ENCODE results near the gene GGT5.
"Not testable (repeated sequence)": the region's sequence is repeated elsewhere in the genome, so short reads cannot be mapped to it uniquely, and the experiment has no call there.

GGT5 gene

GRCh38 chr22:24184057-24184798 is 60.7 kb downstream of the GGT5 start:
- Histone ChIP-seq H3K27me3 (ENCODE audit: insufficient read depth, poor library complexity, severe bottlenecking) (no peaks in the 10 kb centered on the region), H3K4me3 (replicated peaks; ENCODE audit: insufficient read depth, low read length) (no peak overlapping the region), H3K27ac (replicated peaks) (no peak overlapping the region)
- TF ChIP-seq POLR2AphosphoS5 (IDR thresholded peaks at IDR 0.05; ENCODE audit: low read depth): no peak
- DNase-seq (ENCODE audit: low read depth in 1 of 2, low spot score in 1 of 2): no peak

DNA sequence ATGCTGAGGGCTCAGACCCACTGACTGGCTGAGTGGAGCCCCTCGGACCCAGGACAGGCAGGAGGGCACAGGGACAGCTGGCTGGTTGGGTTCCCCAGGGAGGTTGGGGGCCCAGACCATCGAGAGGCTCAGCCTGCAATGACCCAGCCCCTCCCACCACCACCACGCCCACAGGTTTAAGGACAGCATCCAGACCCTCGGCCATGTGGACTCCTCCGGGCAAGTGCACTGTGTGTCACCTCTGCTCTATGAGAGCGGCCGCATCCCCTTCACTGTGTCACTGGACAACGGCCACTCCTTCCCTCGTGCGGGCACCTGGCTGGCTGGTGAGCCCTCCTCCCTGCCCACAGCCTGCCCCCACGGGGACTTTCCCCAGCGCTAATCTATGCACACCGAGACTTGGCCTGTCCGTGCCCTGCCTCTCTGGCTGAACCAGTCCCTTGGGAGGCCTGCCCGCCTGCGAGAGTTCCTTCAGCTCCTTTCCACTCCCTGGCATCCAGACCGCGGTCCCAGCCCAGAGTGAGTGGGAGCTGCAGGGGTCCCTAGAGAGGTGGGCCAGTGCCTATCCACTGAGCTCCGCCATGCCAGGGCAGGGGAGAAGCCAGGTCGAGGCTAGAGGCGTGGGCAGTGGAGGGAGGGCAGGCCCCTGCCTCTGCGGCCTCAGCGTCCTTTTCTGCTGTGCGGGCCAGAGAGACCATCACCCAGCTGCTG is 61.4 kb downstream of the GGT5 start:
- Histone ChIP-seq H3K27me3 (ENCODE audit: insufficient read depth, poor library complexity, severe bottlenecking) (no peaks in the 10 kb centered on the region), H3K4me3 (replicated peaks; ENCODE audit: insufficient read depth, low read length) (no peak overlapping the region), H3K27ac (replicated peaks) (no peak overlapping the region)
- TF ChIP-seq, protein P1, sequence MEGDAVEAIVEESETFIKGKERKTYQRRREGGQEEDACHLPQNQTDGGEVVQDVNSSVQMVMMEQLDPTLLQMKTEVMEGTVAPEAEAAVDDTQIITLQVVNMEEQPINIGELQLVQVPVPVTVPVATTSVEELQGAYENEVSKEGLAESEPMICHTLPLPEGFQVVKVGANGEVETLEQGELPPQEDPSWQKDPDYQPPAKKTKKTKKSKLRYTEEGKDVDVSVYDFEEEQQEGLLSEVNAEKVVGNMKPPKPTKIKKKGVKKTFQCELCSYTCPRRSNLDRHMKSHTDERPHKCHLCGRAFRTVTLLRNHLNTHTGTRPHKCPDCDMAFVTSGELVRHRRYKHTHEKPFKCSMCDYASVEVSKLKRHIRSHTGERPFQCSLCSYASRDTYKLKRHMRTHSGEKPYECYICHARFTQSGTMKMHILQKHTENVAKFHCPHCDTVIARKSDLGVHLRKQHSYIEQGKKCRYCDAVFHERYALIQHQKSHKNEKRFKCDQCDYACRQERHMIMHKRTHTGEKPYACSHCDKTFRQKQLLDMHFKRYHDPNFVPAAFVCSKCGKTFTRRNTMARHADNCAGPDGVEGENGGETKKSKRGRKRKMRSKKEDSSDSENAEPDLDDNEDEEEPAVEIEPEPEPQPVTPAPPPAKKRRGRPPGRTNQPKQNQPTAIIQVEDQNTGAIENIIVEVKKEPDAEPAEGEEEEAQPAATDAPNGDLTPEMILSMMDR (IDR thresholded peaks at IDR 0.05; ENCODE audit: insufficient read depth, low read length): no peak
- TF ChIP-seq POLR2AphosphoS5 (IDR thresholded peaks at IDR 0.05; ENCODE audit: low read depth) (no peak), GABPA (IDR thresholded peaks at IDR 0.05; ENCODE audit: low read depth) (no peak), SPI1 (IDR thresholded peaks at IDR 0.05; ENCODE audit: borderline replicate concordance, low read depth) (no peak)
- TF ChIP-seq, protein P2, sequence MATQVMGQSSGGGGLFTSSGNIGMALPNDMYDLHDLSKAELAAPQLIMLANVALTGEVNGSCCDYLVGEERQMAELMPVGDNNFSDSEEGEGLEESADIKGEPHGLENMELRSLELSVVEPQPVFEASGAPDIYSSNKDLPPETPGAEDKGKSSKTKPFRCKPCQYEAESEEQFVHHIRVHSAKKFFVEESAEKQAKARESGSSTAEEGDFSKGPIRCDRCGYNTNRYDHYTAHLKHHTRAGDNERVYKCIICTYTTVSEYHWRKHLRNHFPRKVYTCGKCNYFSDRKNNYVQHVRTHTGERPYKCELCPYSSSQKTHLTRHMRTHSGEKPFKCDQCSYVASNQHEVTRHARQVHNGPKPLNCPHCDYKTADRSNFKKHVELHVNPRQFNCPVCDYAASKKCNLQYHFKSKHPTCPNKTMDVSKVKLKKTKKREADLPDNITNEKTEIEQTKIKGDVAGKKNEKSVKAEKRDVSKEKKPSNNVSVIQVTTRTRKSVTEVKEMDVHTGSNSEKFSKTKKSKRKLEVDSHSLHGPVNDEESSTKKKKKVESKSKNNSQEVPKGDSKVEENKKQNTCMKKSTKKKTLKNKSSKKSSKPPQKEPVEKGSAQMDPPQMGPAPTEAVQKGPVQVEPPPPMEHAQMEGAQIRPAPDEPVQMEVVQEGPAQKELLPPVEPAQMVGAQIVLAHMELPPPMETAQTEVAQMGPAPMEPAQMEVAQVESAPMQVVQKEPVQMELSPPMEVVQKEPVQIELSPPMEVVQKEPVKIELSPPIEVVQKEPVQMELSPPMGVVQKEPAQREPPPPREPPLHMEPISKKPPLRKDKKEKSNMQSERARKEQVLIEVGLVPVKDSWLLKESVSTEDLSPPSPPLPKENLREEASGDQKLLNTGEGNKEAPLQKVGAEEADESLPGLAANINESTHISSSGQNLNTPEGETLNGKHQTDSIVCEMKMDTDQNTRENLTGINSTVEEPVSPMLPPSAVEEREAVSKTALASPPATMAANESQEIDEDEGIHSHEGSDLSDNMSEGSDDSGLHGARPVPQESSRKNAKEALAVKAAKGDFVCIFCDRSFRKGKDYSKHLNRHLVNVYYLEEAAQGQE (IDR thresholded peaks at IDR 0.05; ENCODE audit: insufficient replicate concordance, low read depth): no peak
- DNase-seq (ENCODE audit: low read depth in 1 of 2, low spot score in 1 of 2): no peak

DNA sequence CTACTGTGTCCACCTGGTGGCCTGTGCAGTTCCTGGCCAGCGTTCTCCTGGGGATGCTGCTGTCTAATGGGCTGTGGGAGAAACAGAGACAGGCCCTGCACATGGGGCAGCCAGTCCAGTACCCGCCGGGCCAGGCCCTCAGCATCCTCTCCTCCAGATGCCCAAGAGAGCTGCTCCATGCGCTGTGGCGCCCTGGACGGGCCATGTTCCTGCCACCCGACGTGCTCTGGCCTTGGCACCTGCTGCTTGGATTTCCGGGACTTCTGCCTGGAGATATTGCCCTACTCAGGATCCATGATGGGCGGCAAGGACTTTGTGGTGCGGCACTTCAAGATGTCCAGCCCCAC is 62.0 kb downstream of the GGT5 start:
- not testable (repeated sequence) for H3K27ac ChIP-seq (replicated peaks); H3K27me3 ChIP-seq (ENCODE audit: insufficient read depth, poor library complexity, severe bottlenecking); H3K4me3 ChIP-seq (replicated peaks; ENCODE audit: insufficient read depth, low read length); DNase-seq (ENCODE audit: low read depth in 1 of 2, low spot score in 1 of 2)

GRCh38 chr22:24181996-24182899 is 62.6 kb downstream of the GGT5 start:
- no peak for DNase-seq (ENCODE audit: low read depth in 1 of 2, low spot score in 1 of 2)
- Histone ChIP-seq H3K4me3 (replicated peaks; ENCODE audit: insufficient read depth, low read length) (no peak overlapping the region), H3K27me3 (ENCODE audit: insufficient read depth, poor library complexity, severe bottlenecking) (no peaks in the 10 kb centered on the region), H3K27ac (replicated peaks) (no peak overlapping the region)
- no peak for TF ChIP-seq SPI1 (IDR thresholded peaks at IDR 0.05; ENCODE audit: borderline replicate concordance, low read depth)
- TF ChIP-seq POLR2AphosphoS5 (IDR thresholded peaks at IDR 0.05; ENCODE audit: low read depth): no peak
- no peak for TF ChIP-seq GABPA (IDR thresholded peaks at IDR 0.05; ENCODE audit: low read depth)
- TF ChIP-seq, protein P1 (IDR thresholded peaks at IDR 0.05; ENCODE audit: insufficient read depth, low read length): no peak
- TF ChIP-seq, protein P2 (IDR thresholded peaks at IDR 0.05; ENCODE audit: insufficient replicate concordance, low read depth): no peak

All from HL-60 (cell line).